ENCODE measurements around the gene GSTK1. TPM values are rescaled to one million over a fixed set of nuclear protein-coding genes. Genes with fewer than 3 reads are reported as not detected.

GSTK1 gene
- total and polyA plus RNA-seq, 9 of the 15 experiments (the other 6 are each of a cell fraction or from before 2014, with no cell fraction given): 155 to 441 (median 233) TPM

GRCh38 chr7:143244321-143244720 is 18.9 kb upstream of the GSTK1 start (continued):
- TF ChIP-seq NR2C1 (IDR thresholded peaks at IDR 0.05): no peak
- TF ChIP-seq NR2C1 (tag; IDR thresholded peaks at IDR 0.05): no peak
- no peak for TF ChIP-seq SMARCB1 (IDR thresholded peaks at IDR 0.05; ENCODE audit: insufficient read length, low read depth)
- TF ChIP-seq ZNF143 (CRISPR knock-in tag; IDR thresholded peaks at IDR 0.05): no peak
- TF ChIP-seq RFX7 (CRISPR knock-in tag; IDR thresholded peaks at IDR 0.05): no peak
- TF ChIP-seq FOXJ3 (CRISPR knock-in tag; IDR thresholded peaks at IDR 0.05): no peak
- no peak for TF ChIP-seq ZNF785 (CRISPR knock-in tag; IDR thresholded peaks at IDR 0.05)

- DNase-seq (ENCODE audit: extremely low read depth in 1 of 4, low spot score in 3 of 4) (no peak), ATAC-seq (no peak), FAIRE-seq (no peak)
- WGBS (ENCODE audit: insufficient coverage, low coverage, missing lambda C conversion rate): 27% methylated on average over 3 of the region's 3 CpGs
- Histone ChIP-seq H3K4me2 (ENCODE audit: insufficient read depth, low read length) (no peak overlapping the region), H3K9me3 (replicated peaks; ENCODE audit: control insufficient read depth, insufficient read depth, low read depth, low read length) (peaks cover 10% of the 10 kb centered on the region; the same call in 1 of the 2 replicates), H4K20me1 (replicated peaks; ENCODE audit: control insufficient read depth, insufficient read depth, low read length) (no peaks in the 10 kb centered on the region), H3K9ac (ENCODE audit: insufficient read depth in 1 of 2, low read depth in 2 of 2, low read length in 2 of 2) (no peak overlapping the region), H3K4me1 (replicated peaks in 1 of 2; ENCODE audit: control insufficient read depth in 2 of 2, insufficient read depth in 2 of 2, low read length in 2 of 2) (no peaks in the 10 kb centered on the region; a peak in 1 of 5 replicates), H3K4me3 (no peak overlapping the region), H3K9me1 (ENCODE audit: control insufficient read depth, insufficient read depth, low read length) (no peaks in the 10 kb centered on the region), H3K79me2 (ENCODE audit: control insufficient read depth, insufficient read depth, low read length) (no peaks in the 10 kb centered on the region), H3K27me3 (ENCODE audit: control insufficient read depth in 2 of 2, insufficient read depth in 2 of 2, low read length in 2 of 2) (no peaks in the 10 kb centered on the region; a peak in 1 of 5 replicates), H3K36me3 (ENCODE audit: control insufficient read depth, insufficient read depth, low read length) (no peaks in the 10 kb centered on the region), H2AFZ (ENCODE audit: low read depth, low read length) (no peak overlapping the region), H3K27ac (ENCODE audit: extremely low read depth, low read depth, low read length) (no peak overlapping the region)
- no TSS peak for BruUV-seq (replicated peaks)
- POLR2A ChIA-PET: interaction anchor here (0.9 kb wide), 1 partner anchor 11 kb away, joined by 3 read pairs; no protein-coding TSS in a partner anchor
- TF ChIP-seq, protein P1, sequence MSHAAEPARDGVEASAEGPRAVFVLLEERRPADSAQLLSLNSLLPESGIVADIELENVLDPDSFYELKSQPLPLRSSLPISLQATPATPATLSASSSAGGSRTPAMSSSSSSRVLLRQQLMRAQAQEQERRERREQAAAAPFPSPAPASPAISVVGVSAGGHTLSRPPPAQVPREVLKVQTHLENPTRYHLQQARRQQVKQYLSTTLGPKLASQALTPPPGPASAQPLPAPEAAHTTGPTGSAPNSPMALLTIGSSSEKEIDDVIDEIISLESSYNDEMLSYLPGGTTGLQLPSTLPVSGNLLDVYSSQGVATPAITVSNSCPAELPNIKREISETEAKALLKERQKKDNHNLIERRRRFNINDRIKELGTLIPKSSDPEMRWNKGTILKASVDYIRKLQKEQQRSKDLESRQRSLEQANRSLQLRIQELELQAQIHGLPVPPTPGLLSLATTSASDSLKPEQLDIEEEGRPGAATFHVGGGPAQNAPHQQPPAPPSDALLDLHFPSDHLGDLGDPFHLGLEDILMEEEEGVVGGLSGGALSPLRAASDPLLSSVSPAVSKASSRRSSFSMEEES (CRISPR knock-in tag; IDR thresholded peaks at IDR 0.05): peak; percentile 49
- no peak for TF ChIP-seq SMAD3 (CRISPR knock-in tag; conservative IDR thresholded peaks at IDR 0.05)
- intact Hi-C loops (cut with micrococcal nuclease) (no loop called here), in situ Hi-C loops (cut with MboI) (loop anchor here (10.0 kb wide), 1 partner anchor 60 kb away; no protein-coding TSS in a partner anchor)
- CTCF ChIA-PET (ENCODE audit: low intra/inter-chr PET ratio): no interaction called here
Measured at GRCh38 chr7:143245123-143245522, 18.1 kb upstream of the GSTK1 start.

All from K562 (cell line).